ENCODE data around the gene PKN1. TPM values are rescaled to one million over a fixed set of nuclear protein-coding genes. Genes with fewer than 3 reads are reported as not detected.
A peak's percentile ranks its signal among the peaks of the same experiment; 100 is the strongest.

Gene PKN1
- total and polyA plus RNA-seq, 2 experiments from 2014 or later = 47.2 to 128 TPM

DNA sequence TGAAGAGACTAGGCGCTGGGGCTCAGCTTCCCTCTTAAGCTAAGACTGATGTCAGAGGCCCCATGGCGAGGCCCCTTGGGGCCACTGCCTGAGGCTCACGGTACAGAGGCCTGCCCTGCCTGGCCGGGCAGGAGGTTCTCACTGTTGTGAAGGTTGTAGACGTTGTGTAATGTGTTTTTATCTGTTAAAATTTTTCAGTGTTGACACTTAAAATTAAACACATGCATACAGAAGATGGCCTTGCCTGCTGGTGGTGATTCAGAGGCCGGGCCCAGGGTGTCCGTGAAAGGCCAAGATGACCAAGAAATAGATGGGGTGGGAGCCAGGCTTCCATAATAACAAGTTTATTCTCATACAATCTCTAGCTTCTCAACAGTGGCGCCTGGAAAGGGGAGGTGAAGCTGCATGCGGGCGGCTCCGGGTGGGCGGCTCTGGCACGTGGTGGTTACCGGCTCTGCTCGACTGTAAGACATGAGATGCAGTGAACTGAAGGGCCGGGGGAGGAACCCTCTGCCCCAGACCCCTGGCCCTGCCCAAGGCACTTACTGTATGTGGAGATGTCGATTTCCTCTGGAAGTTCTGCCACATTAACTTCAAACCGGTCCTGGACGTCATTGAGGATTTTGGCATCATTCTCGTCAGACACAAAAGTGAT lies 24.5 kb upstream of the PKN1 start:
- Histone ChIP-seq H3K27me3 (replicated peaks; ENCODE audit: insufficient read depth) (no peaks in the 10 kb centered on the region), H3K27ac (peak overlapping the region; percentile 16; the same call in 1 of the 2 replicates), H4K20me1 (ENCODE audit: insufficient read depth) (no peaks in the 10 kb centered on the region), H3K79me2 (ENCODE audit: insufficient read depth) (peaks cover 30% of the 10 kb centered on the region), H3F3A (ENCODE audit: insufficient read depth) (peaks cover 30% of the 10 kb centered on the region), H3K9me2 (ENCODE audit: insufficient read depth) (no peaks in the 10 kb centered on the region), H2AFZ (no peak overlapping the region), H3K9me3 (ENCODE audit: low read depth) (no peaks in the 10 kb centered on the region), H3K36me3 (ENCODE audit: low read depth) (peaks cover 40% of the 10 kb centered on the region; the same call in 1 of the 2 replicates), H3K4me3 (no peak overlapping the region), H3K4me2 (ENCODE audit: unreplicated experiment) (no peak overlapping the region), H3K9ac (no peak overlapping the region), H3K4me1 (ENCODE audit: insufficient read depth) (no peaks in the 10 kb centered on the region)
- in situ Hi-C loops (cut with MboI) = no loop called here
- DNase-seq = peak; percentile 61
- 63 to 65% methylated on average over 20 of the region's 20 CpGs for WGBS, 2 experiments (ENCODE audit: low coverage in 1 of 2, low lambda C conversion rate in 2 of 2, missing lambda C conversion rate in 2 of 2)
- no peak for TF ChIP-seq EZH2 (IDR thresholded peaks at IDR 0.05; ENCODE audit: insufficient read depth, poor library complexity, severe bottlenecking)
- no peak for TF ChIP-seq EZH2phosphoT487 (IDR thresholded peaks at IDR 0.05; ENCODE audit: insufficient read depth, low read depth)

DNA sequence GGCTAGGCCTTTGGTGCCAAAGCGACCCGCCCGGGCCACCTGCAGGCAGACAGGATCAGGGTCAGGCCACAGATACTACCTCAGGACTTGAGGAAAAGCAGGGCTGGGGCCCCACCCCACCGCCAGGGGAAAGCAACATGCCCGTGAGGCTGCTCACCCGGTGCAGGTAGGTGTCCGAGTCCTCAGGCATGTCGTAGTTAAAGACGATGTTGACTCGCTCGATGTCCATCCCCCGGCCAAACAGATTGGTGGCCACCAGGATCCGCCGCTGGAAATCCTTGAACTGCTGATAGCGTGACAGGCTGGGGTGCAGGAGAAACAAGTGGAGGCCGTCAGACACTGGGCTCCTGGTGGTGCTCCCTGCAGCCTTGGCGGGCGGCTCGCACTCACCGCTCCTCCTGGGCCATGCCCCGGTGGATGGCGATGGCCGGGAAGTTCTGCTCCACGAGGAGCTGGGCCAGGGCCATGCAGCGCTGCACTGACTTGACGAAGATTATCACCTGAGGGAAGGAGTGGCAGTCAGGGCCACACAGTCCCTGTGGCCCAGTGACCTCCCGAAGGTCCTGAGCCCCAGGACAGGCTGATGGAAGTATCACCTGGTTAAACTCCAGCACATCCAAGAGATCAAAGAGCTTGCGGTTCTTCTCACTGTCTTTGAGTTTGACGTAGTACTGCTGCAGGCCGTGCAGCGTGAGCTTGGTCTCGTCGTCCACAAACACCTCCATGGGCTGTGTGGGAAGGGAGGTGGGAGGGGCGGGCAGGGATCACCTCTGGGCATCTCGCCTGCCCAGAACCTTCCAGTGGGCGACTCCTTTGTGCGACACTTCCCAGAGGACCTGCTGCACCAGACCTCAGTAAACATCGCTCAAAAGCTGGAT lies 23.7 kb upstream of the PKN1 start:
- no peak for DNase-seq
- no peak for TF ChIP-seq EZH2phosphoT487 (IDR thresholded peaks at IDR 0.05; ENCODE audit: insufficient read depth, low read depth)
- no peak for TF ChIP-seq EZH2 (IDR thresholded peaks at IDR 0.05; ENCODE audit: insufficient read depth, poor library complexity, severe bottlenecking)

DNA sequence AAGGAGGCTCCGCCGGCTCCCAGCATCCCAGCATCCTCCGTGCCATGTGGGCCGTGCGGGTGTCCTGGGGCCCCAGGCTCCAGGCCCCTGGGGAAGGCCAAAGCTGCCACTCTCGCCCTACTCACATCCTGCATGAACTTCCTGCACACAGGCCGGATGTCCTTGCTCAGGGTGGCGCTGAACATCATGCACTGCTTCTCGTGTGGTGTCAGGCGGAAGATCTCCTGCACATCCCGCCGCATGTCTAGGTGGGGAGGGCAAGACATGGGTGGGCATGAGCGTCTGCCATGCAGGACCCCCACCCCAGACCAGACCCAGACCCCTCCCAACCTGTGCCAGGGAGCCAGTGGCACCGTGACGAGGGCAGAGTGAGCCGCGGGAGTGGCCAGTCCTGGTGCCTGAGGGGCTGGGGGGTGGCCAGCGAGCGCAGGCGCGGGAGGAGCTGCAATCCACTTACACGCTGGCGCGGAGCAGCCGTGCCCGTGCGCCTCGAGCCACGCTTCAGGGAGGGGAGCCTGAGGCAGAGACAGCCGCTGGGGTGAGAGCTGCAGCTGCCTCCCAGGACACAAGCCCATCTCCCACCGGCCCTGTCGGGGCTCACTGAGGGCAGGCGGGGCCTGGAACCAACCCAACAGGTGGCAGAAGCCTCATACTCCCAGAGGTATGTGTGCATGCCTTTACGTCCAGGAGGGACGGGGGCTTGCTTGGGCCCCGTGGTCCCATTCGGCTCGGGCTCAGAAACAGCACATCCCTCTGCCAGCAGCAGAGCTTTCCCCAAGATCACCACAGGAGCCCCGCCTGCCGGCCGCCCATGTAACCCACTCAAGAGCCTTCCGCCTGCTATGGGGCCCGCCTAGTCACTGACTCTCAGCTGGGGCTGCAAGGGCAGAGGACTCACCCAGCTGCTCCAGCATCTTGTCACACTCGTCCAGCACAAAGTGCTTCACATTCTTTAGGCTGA lies 22.7 kb upstream of the PKN1 start:
- Histone ChIP-seq H3K9me3 (ENCODE audit: low read depth) (no peaks in the 10 kb centered on the region), H3K9ac (no peak overlapping the region), H3K9me2 (ENCODE audit: insufficient read depth) (no peaks in the 10 kb centered on the region), H3K79me2 (ENCODE audit: insufficient read depth) (peaks cover 48% of the 10 kb centered on the region), H3F3A (ENCODE audit: insufficient read depth) (peaks cover 30% of the 10 kb centered on the region), H4K20me1 (ENCODE audit: insufficient read depth) (no peaks in the 10 kb centered on the region), H3K4me2 (ENCODE audit: unreplicated experiment) (no peak overlapping the region), H3K27ac (no peak overlapping the region), H2AFZ (no peak overlapping the region), H3K4me1 (ENCODE audit: insufficient read depth) (no peaks in the 10 kb centered on the region), H3K4me3 (no peak overlapping the region), H3K36me3 (ENCODE audit: low read depth) (peaks cover 40% of the 10 kb centered on the region; the same call in 1 of the 2 replicates), H3K27me3 (replicated peaks; ENCODE audit: insufficient read depth) (no peaks in the 10 kb centered on the region)
- 90 to 93% methylated on average over 24 to 44 of the region's 44 CpGs for WGBS, 2 experiments (ENCODE audit: low coverage in 1 of 2, low lambda C conversion rate in 2 of 2, missing lambda C conversion rate in 2 of 2)
- in situ Hi-C loops (cut with MboI) = no loop called here
- no peak for DNase-seq
- no peak for TF ChIP-seq EZH2phosphoT487 (IDR thresholded peaks at IDR 0.05; ENCODE audit: insufficient read depth, low read depth)
- no peak for TF ChIP-seq EZH2 (IDR thresholded peaks at IDR 0.05; ENCODE audit: insufficient read depth, poor library complexity, severe bottlenecking)

More for the DNA sequence above, 23.7 kb upstream of the PKN1 start:
- H3K9me3 ChIP-seq (ENCODE audit: low read depth) = no peaks in the 10 kb centered on the region
- no peak overlapping the region for H3K4me2 ChIP-seq (ENCODE audit: unreplicated experiment)
- H3K27me3 ChIP-seq (replicated peaks; ENCODE audit: insufficient read depth) = no peaks in the 10 kb centered on the region
- 93 to 95% methylated on average over 37 to 38 of the region's 38 CpGs for WGBS, 2 experiments (ENCODE audit: low coverage in 1 of 2, low lambda C conversion rate in 2 of 2, missing lambda C conversion rate in 2 of 2)
- in situ Hi-C loops (cut with MboI) = no loop called here
- no peak overlapping the region for H2AFZ ChIP-seq
- H3K27ac ChIP-seq = peak overlapping the region; percentile 16; the same call in 1 of the 2 replicates
- H3K4me3 ChIP-seq = no peak overlapping the region
- H3K4me1 ChIP-seq (ENCODE audit: insufficient read depth) = no peaks in the 10 kb centered on the region
- no peak overlapping the region for H3K9ac ChIP-seq
- H3K9me2 ChIP-seq (ENCODE audit: insufficient read depth) = no peaks in the 10 kb centered on the region
- H3K36me3 ChIP-seq (ENCODE audit: low read depth) = peaks cover 40% of the 10 kb centered on the region; the same call in 1 of the 2 replicates
- H3F3A ChIP-seq (ENCODE audit: insufficient read depth) = peaks cover 30% of the 10 kb centered on the region
- no peaks in the 10 kb centered on the region for H4K20me1 ChIP-seq (ENCODE audit: insufficient read depth)
- peaks cover 38% of the 10 kb centered on the region for H3K79me2 ChIP-seq (ENCODE audit: insufficient read depth)

Data from GM23248 (cell line).